Measurements from ENCODE around the gene TIMM22.

TIMM22 gene

DNA sequence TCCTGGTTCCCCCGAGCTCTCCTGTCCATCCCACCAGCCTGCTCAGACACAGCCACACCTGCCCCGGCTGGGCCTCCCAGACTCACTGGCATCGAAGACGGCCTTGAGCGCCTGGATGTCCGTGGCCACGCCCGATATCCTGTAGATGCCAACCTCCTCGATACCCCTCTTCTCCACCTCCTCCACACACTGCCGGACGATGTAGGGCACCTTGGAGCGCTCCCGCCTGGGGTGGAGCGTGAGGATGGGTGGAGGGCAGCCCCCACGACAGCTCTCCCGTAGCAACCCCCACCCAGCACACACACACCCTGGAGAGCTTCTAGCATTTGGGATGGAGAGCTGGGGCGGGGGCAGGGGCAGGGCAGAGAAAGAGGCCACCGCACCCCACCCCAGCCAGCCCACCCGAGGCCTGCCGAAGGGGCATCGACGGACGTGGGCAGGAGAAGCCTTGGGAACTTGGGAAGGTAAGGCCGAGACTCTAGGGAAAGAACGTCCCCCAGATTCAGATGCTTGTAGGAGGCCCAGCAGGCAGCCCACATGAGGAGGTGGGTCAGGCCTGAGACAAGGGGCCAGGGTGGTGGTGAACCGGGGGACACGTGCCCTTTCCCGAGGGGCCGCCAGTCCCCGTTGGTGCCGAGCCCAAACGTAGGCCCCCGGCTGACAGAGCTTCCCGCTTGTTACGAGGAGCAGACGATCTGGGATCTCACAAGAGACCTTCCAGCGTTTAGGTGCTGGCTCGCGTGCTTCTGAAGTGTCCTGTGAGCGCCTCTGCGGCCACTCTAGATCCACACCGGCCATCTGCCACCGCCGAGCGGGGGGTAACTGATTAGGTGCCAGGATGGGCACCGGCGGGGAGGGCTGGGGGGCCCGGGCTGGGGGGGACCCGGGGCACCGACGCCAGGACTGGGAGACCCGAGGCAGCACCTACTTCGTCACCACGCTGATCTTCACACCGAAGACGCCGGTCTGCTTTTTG is 15.1 kb downstream of the TIMM22 start:
- Histone ChIP-seq H3K27me3 (no peaks in the 10 kb centered on the region), H3K4me1 (peaks cover 17 to 69% (median 44%) of the 10 kb centered on the region in 10 experiments; a peak in 19 of 20 replicates), H3K27ac (no peak overlapping the region), H3K9ac (no peak overlapping the region), H3K9me3 (replicated peaks in 1 of 11) (no peaks in the 10 kb centered on the region), H4K20me1 (peaks cover 0 to 98% (median 48%) of the 10 kb centered on the region in 11 experiments; a peak in 19 of 22 replicates), H3K36me3 (peaks cover 3 to 88% (median 27%) of the 10 kb centered on the region in 11 experiments; a peak in 19 of 22 replicates), H3K4me2 (peak overlapping the region in 1 of 11 experiments; percentile 49; a peak in 3 of 22 replicates), H3K4me3 (no peak overlapping the region)
- TF ChIP-seq Cebpa-rat (IDR thresholded peaks at IDR 0.05) = no peak

DNA sequence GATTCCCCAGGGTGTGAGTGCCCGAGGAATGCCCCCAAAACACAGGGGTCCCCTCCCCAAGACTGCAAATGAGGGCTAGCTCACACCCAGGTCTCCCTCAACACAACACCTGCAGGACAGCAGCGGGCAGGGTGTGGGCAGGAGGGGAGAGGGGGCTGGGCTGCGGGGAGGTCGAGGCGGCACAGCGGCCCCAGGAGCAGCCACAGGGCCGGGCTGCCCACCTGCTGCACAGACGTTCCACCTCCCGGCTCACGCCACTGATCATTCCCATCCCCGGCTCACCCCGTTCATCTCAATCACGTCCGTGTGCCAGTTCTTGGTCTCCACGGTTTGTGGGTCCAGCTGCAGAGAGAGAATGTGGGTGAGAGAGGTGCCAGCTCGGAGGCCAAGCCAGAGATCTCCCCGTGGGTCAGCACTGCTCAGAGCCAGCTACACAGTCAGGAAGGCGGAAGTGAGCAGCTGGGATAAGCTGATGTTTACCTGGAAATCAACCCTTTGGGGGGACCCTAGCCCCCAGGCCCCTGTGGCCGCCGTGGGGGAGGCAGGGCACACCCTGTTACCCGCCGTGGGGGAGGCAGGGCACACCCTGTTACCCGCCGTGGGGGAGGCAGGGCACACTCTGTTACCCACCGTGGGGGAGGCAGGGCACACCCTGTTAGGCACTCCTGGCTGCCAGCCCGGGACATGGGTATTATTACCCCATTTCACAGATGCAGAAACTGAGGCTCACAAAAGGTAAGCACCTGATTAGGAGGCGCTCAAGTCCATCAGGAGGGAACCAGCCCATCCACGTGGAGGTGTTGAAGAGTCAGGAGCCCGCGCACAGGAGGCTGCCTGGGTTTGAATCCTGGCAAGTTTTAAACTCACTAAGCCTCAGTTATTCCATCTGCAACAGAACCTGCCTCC is 16.1 kb downstream of the TIMM22 start:
- TF ChIP-seq Cebpa-rat (IDR thresholded peaks at IDR 0.05) = no peak
- Histone ChIP-seq H3K27ac (no peak overlapping the region), H3K9me3 (replicated peaks in 1 of 11) (no peaks in the 10 kb centered on the region), H3K36me3 (peaks cover 0 to 85% (median 19%) of the 10 kb centered on the region in 11 experiments; a peak in 17 of 22 replicates), H3K9ac (no peak overlapping the region), H4K20me1 (peaks cover 0 to 98% (median 42%) of the 10 kb centered on the region in 11 experiments; a peak in 19 of 22 replicates), H3K4me1 (peaks cover 7 to 62% (median 39%) of the 10 kb centered on the region in 10 experiments; a peak in 19 of 20 replicates), H3K27me3 (no peaks in the 10 kb centered on the region), H3K4me2 (peak overlapping the region in 5 of 11 experiments; percentile 11 to 64 (median 49); a peak in 10 of 22 replicates), H3K4me3 (no peak overlapping the region)

DNA sequence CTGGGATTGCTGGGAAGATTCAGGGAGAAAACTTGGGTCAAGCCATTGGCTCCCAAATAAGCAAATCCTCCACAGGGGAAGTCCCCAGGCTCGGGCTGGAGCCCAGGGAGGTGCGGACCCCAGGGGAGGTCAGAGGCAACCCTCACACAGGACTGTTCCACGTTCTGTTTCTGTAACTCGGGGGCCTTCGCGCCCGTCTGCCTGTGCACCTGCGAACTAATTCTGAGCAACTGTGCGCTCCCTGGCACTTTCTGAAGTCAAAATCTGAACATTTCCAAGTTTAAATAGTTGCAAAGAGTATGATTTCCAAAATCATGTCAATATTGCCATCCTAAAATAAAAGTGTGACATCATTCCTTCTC is 16.8 kb downstream of the TIMM22 start:
- Histone ChIP-seq H4K20me1 (peaks cover 0 to 98% (median 41%) of the 10 kb centered on the region in 11 experiments; a peak in 17 of 22 replicates), H3K9me3 (replicated peaks in 1 of 11) (no peaks in the 10 kb centered on the region), H3K4me3 (no peak overlapping the region), H3K27me3 (no peaks in the 10 kb centered on the region), H3K27ac (no peak overlapping the region), H3K9ac (no peak overlapping the region), H3K36me3 (peaks cover 0 to 85% (median 19%) of the 10 kb centered on the region in 11 experiments; a peak in 17 of 22 replicates), H3K4me1 (peaks cover under 1 to 61% (median 40%) of the 10 kb centered on the region in 10 experiments; a peak in 19 of 20 replicates), H3K4me2 (peak overlapping the region in 5 of 11 experiments; percentile 11 to 64 (median 49); a peak in 9 of 22 replicates)
- no peak for TF ChIP-seq Cebpa-rat (IDR thresholded peaks at IDR 0.05)

DNA sequence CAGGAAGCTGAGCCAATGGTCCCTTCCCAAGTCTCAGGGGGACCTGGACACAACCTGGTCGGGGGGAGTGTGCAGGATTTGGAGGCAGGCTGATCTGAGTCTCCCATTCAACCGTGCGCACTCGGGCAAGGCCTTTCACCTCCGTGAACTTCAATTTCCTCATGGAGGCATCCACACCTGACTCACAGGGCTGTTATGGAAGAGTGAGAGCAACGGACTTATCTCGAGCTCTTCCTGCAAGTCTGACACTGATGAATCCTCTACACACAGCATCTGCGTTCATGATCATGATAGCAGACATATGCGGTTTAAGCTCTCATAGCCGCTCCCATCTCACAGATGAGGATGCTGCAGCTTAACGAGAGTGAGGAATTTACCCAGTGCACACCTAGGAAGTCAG is 21.6 kb downstream of the TIMM22 start:
- H3K27me3 ChIP-seq = no peaks in the 10 kb centered on the region
- H3K4me1 ChIP-seq = peaks cover 22 to 76% (median 66%) of the 10 kb centered on the region in 10 experiments
- no peaks in the 10 kb centered on the region for H3K9me3 ChIP-seq (replicated peaks in 1 of 11)
- no peak for TF ChIP-seq Cebpa-rat (IDR thresholded peaks at IDR 0.05)
- no peak overlapping the region for H3K4me3 ChIP-seq
- no peak overlapping the region for H3K27ac ChIP-seq
- peaks cover 0 to 83% (median 0%) of the 10 kb centered on the region in 11 experiments; a peak in 10 of 22 replicates for H3K36me3 ChIP-seq
- peaks cover 0 to 100% (median 50%) of the 10 kb centered on the region in 11 experiments; a peak in 18 of 22 replicates for H4K20me1 ChIP-seq
- peak overlapping the region in 7 of 11 experiments; percentile 79 to 90 (median 84); a peak in 12 of 22 replicates for H3K4me2 ChIP-seq
- H3K9ac ChIP-seq = peak overlapping the region in 3 of 11 experiments; percentile 18 to 52 (median 41); a peak in 2 of 22 replicates

DNA sequence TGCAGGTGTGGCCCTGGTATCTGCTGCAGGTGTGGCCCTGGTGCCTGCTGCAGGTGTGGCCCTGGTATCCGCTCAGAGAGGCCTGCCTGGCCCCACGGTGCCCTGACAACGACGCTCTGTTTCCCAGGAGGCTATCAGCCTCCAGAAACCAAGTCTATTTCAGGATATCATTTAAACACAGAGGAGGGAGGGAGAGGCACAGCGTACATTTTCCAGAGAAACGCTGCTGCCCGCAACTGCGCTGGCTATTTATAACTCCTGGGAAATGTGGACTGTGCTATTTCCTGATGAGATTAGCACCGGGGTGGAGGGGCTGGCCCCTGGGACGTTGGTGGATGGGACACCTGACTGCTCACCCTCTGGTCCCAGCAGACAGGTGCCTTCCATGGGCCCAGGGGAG is 22.5 kb downstream of the TIMM22 start:
- H4K20me1 ChIP-seq = peaks cover 0 to 100% (median 53%) of the 10 kb centered on the region in 11 experiments; a peak in 18 of 22 replicates
- peak overlapping the region in 8 of 11 experiments; percentile 10 to 52 (median 25); a peak in 11 of 22 replicates for H3K9ac ChIP-seq
- peaks cover 22 to 73% (median 62%) of the 10 kb centered on the region in 10 experiments for H3K4me1 ChIP-seq
- H3K4me2 ChIP-seq = peak overlapping the region; percentile 37 to 90 (median 83); a peak in 21 of 22 replicates
- H3K9me3 ChIP-seq (replicated peaks in 1 of 11) = no peaks in the 10 kb centered on the region
- peak overlapping the region in 1 of 11 experiments; percentile 6; a peak in 1 of 22 replicates for H3K27ac ChIP-seq
- no peak for TF ChIP-seq Cebpa-rat (IDR thresholded peaks at IDR 0.05)
- H3K36me3 ChIP-seq = peaks cover 0 to 86% (median 0%) of the 10 kb centered on the region in 11 experiments; a peak in 10 of 22 replicates
- H3K4me3 ChIP-seq = 0 out of 20 replicates have a peak overlapping the region, but pooled peaks of 1 of the 10 experiments have one; percentile 2
- no peaks in the 10 kb centered on the region for H3K27me3 ChIP-seq

DNA sequence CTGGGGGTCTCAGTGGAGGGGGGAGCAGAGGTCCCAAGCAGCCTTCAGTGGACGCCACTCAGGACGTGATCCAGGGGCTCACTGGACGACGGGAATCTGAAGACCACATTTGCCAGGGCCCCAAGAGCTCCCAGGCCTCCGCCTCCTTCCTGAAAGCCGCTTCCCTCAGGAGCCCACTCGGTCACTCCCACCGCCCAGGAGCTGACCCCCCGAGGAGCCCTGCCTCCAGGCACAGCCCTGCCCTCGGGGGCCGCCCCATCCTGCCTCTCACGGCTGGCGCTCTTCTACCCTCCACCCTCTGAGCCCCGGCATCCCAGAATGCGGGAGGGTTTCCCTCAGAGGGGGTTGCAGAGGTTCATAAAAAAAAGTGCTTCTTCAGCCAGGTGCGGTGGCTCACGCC is 24.2 kb downstream of the TIMM22 start:
- H3K27me3 ChIP-seq = no peaks in the 10 kb centered on the region
- peaks cover 0 to 91% (median 0%) of the 10 kb centered on the region in 11 experiments; a peak in 10 of 22 replicates for H3K36me3 ChIP-seq
- H3K4me2 ChIP-seq = peak overlapping the region in 8 of 11 experiments; percentile 79 to 90 (median 84); a peak in 11 of 22 replicates
- no peaks in the 10 kb centered on the region for H3K9me3 ChIP-seq (replicated peaks in 1 of 11)
- H3K4me1 ChIP-seq = peaks cover 22 to 70% (median 62%) of the 10 kb centered on the region in 10 experiments
- H4K20me1 ChIP-seq = peaks cover 0 to 98% (median 61%) of the 10 kb centered on the region in 11 experiments; a peak in 19 of 22 replicates
- TF ChIP-seq Cebpa-rat (IDR thresholded peaks at IDR 0.05) = no peak
- H3K27ac ChIP-seq = no peak overlapping the region
- H3K4me3 ChIP-seq = no peak overlapping the region
- no peak overlapping the region; a peak in 1 of 22 replicates for H3K9ac ChIP-seq

DNA sequence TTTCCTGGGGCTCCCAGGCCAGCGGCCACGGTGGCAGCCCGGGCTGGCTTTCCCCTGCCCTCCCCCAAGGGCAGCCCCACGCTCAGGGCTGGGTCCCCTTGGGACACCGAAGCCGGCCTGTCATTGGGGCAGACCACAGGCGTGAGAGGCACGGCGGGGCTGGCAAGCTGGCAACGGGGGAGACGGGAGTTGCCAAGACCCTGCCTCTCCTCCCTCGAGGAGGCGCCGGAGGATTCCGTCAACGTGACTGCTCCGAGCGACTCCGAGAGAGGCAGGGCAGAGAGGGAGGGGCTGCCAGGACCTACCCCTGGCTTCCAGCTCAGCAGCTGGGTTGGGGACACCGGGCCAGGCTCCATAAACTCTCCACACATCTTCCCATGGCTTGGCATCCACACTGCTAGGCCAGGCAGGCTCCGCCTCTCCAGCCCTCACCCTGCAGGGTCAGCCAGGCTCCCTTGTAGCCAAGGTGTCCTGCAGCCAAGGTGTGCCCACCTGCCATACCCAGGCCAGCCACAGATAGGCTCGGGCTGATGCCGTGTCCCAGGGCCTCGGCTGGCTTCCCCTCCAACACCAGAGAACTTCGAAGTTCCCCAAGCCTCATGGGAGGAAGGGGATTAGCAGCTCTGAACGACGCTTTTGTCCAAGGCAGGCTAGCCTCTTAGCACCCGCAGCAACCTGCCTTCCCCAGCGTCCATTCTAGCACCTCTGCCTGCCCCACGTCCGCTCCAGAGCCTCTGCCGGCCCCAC is 25.5 kb downstream of the TIMM22 start:
- H4K20me1 ChIP-seq = peaks cover 0 to 98% (median 67%) of the 10 kb centered on the region in 11 experiments; a peak in 19 of 22 replicates
- H3K4me2 ChIP-seq = peak overlapping the region in 10 of 11 experiments; percentile 1 to 90 (median 79); a peak in 19 of 22 replicates

More for the DNA sequence above, 25.5 kb downstream of the TIMM22 start:
- Histone ChIP-seq H3K9me3 (replicated peaks in 1 of 11) (no peaks in the 10 kb centered on the region), H3K4me3 (no peak overlapping the region), H3K9ac (peak overlapping the region in 10 of 11 experiments; percentile 4 to 59 (median 38); a peak in 15 of 22 replicates), H3K27ac (peak overlapping the region in 5 of 11 experiments; percentile 16 to 43 (median 25); a peak in 3 of 22 replicates), H3K27me3 (no peaks in the 10 kb centered on the region), H3K36me3 (peaks cover 0 to 92% (median 0%) of the 10 kb centered on the region in 11 experiments; a peak in 10 of 22 replicates), H3K4me1 (peaks cover 22 to 58% (median 51%) of the 10 kb centered on the region in 10 experiments)
- no peak for TF ChIP-seq Cebpa-rat (IDR thresholded peaks at IDR 0.05)

Measured in BLaER1 treated with 17β-estradiol and CSF1 and Interleukin-3, amounts not matched to agents 10 nM and 100 nM (cell line).